Left hindlimb (tissue), 1 donor: ENCODE data around the gene TCEAL5.
"Not testable (repeated sequence)": the region's sequence is repeated elsewhere in the genome, so short reads cannot be mapped to it uniquely, and the experiment has no call there.

Experiments used
- DNase-seq: peaks from one replicate; pipeline ENCODE4 v3.0.0-alpha.2; 2018

TCEAL5 gene

GRCh38 chrX:103225918-103226317, 50.6 kb downstream of the TCEAL5 start:
- DNase-seq = not testable (repeated sequence)
